Measurements from ENCODE around the gene RDH12.
A peak's percentile ranks its signal among the peaks of the same experiment; 100 is the strongest.
"Not testable (repeated sequence)": the region's sequence is repeated elsewhere in the genome, so short reads cannot be mapped to it uniquely, and the experiment has no call there.

The RDH12 gene

DNA sequence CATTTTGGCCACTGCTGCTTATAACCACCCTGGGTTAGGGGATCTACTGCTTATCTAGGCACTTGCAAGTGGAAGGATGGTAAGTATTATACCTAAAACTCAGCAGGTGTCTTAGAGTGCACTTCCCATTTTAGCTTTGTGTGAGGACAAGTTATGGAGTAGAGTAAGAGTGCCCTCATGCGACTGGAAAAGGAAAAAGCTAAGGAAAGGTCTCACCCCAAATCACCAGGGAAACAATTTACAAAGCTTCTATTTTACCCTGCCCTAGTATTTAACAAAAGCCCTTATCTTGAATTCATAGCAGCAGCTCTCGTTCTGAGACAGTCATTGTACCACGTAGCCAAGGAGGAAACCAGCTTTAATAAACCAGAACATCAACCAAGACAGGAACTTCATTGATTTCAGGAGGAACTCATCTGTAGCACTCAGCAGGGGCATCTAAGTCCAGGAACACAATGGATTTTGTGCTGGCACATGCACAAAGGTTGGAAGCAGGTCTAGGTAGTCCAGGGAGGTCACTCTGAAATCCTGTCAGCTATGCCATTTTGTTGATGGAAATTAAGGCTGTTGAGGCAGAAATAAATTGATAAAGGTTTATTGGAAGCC, 2.9 kb downstream of the RDH12 start:
- peak in 1 of 2 experiments; percentile 15 for DNase-seq (ENCODE audit: low read depth in 2 of 2)

DNA sequence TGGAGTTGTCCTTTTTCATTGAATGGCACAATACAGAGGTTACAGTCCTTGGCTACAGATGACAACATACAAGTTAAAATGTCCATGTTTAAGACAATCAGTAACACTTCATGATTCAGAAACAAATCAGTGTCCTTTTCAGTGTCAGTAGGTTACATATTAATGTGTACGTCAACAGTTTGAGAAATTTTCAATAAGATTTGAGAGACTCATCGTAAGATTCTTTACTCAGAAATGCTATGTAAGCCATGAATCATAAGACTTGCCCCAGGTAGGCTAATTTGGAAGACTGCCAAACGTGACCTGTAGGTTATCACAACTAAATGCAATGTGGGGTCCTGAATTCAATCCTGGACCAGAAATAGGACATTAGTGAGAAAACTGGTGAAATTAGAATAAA, 3.5 kb downstream of the RDH12 start:
- DNase-seq (ENCODE audit: low read depth in 2 of 2), result no peak

DNA sequence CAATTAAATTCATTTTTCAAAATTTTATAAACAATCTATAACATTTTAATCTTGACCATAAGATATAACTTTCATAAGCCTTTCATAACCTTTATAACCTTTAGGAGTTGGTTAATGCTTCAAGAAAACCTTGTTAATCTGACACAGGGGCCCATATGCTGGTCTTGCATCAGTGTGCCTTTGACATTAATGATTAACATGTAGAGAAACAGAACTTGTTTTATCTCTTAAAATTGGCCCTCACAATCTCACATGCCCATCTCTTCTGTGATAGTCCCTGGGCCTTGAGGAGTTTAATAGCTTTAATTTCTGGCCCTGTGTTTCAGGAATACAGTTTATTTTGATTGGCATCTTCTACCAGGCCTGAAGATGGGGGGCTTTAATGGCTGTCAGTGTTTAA, 7.7 kb downstream of the RDH12 start:
- not testable (repeated sequence) for DNase-seq (ENCODE audit: low read depth in 2 of 2)

DNA sequence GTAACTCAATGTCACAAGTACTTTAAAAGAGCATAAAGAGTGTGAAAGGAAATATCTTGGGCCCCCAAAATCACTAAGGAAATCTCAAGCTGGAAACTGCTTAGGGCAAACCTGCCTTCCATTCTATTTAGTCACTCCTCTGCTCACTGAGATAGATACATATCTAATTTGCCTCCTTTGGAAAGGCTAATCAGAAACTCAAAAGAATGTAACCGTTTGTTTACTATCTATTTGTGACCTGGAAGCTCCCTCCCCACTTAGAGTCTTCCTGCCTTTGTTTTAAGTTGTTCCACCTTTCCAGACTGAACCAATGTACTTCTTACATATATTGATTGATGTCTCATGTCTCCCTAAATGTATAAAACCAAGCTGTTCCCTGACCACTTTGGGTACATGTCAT, 8.1 kb downstream of the RDH12 start:
- DNase-seq (ENCODE audit: low read depth in 2 of 2), result not testable (repeated sequence)

DNA sequence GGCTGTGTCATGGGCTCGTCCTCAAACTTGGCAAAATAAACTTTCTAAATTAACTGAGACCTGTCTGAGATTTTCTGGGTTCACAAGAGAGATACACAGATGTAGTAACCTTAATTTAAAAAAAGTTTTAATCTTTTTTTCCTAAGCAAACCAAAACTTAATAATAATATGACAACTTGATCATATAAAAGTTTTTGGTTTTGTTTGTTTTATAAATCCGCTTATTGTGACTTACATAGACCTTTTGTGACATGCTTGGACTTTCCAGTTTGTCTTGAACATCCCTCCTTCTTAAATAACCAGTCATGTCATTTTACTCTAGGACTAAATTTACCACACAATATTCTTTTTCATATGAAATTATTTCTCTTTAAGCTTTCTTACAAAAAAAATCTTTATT, 8.5 kb downstream of the RDH12 start:
- DNase-seq (ENCODE audit: low read depth in 2 of 2), result no peak

DNA sequence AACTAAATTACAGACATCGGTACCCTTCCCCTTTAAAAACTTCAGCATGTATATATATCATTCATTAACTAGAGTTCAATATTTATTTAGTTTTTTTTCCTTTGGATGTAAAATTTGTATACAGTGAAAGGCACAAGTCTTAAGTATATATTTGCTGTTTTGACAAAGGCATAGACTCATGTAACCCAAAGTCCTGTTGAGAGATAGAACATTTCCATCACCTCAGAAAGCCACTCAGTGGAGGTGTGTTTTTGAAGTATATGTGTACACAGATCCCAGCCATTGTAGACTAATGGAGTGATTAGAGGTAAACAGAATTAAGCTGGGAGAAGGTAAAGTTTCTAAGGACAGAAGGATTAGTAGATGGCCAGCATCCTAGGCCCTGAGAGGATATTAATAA, 15.4 kb downstream of the RDH12 start:
- no peak for DNase-seq (ENCODE audit: low read depth in 2 of 2)

DNA sequence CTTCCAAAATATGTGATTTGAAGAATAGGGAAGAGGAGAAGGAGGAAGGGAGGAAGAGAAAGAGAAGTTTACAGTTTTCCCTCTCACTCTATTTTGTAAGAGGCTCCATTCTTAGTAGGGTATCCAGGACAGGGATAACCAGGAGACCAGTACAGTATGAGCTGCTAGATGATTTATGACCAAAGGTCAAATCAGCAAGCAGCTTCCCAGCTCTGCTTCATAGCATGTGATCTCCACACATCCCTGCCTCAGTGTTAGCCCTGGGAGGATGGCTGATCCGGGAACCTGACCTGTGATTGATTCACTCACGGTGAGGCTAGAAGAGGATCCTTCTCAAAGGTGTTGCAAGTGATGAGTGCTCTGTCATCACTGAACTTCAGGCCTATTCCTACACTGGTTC, 16.6 kb downstream of the RDH12 start:
- no peak for DNase-seq (ENCODE audit: low read depth in 2 of 2)

DNA sequence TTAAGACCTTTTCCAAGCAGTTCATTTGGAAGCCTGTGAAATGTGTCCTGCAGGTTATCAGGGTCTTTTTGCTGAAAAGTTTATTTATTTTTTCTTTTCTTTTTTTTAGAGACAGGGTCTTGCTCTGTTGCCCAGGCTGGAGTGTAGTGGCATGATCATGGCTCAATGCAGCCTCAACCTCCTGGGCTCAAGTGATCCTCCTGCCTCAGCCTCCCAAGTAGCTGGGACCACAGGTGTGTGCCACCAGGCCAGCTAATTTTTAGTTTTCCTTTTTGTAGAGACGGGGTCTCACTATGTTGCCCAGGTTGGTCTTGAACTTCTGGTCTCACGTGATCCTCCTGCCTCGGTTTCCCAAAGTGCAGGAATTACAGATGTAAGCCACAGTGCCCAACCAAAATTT, 17.7 kb downstream of the RDH12 start:
- DNase-seq (ENCODE audit: low read depth in 2 of 2), result not testable (repeated sequence)

DNA sequence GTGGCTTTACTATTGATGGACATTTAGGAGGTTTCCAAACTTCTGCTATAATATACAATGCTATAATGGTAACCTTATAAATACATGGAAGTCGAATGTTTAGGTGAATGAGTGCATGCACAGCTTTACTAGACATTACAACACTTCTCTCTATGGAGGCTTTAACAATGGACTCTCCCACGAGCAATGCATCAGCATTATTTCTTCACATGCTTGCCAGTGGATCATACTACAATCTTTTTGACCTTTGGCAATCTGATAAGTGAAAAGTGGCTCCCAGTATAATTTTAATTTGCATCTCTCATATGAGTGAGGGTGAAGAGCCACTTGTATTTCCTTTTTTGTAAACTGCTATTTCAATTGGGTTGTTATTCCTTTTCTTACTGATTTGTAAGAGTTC, 18.2 kb downstream of the RDH12 start:
- no peak for DNase-seq (ENCODE audit: low read depth in 2 of 2)

DNA sequence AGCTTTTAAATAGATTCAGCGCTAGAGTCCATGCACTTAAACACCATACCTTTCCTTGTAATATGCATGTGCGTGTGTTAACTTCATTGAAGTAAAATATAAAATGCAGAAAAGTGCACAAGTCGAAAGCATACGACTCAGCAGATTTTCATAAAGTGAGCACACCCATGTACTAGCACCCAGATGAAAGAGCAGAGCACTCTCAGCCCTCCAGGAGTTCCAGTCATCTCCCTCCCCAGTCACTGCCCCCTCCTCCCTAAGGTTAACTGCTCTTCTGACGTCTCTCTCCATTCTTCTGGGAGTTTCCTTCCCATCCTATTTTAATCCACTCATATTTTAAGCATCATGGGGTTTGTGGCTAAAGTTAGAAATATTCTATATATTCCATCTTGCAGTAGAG, 20.2 kb downstream of the RDH12 start:
- no peak for DNase-seq (ENCODE audit: low read depth in 2 of 2)

DNA sequence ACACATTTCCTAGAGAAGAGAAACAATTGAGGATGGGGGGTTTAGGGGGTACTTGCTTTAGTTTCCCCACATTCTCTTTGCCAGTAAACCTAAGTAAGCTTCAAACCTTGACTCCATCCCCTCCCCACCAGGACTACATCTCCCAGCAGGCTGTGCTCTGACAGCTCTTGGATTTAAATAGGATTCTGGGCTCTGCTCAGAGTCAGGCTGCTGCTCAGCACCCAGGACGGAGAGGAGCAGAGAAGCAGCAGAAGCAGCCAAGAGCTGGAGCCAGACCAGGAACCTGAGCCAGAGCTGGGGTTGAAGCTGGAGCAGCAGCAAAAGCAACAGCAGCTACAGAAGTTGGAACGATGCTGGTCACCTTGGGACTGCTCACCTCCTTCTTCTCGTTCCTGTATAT, 20.6 kb downstream of the RDH12 start:
- no peak for DNase-seq (ENCODE audit: low read depth in 2 of 2)

DNA sequence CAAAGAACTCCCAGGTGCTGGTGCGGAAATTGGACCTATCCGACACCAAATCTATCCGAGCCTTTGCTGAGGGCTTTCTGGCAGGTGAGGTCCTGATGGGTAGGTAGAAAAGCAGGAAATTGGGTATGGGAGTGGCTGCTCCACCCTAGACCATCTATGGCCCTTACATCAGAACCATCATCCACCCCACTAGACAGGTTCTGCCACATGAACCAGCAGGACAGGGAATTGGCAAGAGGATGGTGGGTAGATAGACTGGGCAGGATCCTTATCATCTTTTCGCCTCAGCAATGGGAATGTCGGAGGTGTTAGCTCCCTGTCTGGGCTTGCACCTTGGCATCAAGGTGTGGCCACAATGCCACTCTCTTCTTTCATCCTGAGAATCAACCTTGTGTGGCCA, 23.5 kb downstream of the RDH12 start:
- DNase-seq (ENCODE audit: low read depth in 2 of 2), result no peak

DNA sequence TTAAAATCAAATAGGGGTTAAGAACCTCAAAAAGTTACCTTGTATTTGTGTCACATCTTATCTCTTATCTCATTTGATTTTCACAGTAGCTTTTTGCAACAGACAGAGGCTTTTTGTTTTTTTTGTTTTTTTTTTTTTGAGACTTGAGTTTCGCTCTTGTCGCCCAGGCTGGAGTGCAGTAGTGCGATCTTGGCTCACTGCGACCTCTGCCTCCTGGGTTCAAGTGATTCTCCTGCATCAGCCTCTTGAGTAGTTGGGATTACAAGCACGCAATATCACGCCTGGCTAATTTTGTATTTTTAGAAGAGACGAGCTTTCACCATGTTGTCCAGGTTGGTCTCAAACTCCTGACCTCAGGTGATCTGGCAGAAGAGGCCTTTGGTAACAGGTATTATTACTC, 25.7 kb downstream of the RDH12 start:
- no peak for DNase-seq (ENCODE audit: low read depth in 2 of 2)

DNA sequence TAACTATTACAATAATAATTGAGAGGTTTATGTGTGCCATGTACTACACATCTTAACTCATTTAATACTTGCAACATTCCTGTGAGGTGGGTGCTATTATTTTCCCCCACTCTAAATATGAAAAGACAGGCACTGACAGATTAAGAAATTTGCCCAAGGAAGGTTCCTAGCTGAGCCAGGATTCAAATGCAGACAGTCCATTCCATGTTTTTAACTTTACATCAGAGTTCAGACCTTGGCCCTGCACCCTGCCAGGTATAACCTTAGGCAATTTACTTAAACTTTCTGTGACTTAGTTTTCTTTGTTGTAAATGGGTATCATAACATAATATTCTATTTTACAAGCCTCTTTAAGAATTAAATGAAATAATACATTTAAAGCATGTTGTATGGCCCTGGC, 26.6 kb downstream of the RDH12 start:
- DNase-seq (ENCODE audit: low read depth in 2 of 2), result no peak

DNA sequence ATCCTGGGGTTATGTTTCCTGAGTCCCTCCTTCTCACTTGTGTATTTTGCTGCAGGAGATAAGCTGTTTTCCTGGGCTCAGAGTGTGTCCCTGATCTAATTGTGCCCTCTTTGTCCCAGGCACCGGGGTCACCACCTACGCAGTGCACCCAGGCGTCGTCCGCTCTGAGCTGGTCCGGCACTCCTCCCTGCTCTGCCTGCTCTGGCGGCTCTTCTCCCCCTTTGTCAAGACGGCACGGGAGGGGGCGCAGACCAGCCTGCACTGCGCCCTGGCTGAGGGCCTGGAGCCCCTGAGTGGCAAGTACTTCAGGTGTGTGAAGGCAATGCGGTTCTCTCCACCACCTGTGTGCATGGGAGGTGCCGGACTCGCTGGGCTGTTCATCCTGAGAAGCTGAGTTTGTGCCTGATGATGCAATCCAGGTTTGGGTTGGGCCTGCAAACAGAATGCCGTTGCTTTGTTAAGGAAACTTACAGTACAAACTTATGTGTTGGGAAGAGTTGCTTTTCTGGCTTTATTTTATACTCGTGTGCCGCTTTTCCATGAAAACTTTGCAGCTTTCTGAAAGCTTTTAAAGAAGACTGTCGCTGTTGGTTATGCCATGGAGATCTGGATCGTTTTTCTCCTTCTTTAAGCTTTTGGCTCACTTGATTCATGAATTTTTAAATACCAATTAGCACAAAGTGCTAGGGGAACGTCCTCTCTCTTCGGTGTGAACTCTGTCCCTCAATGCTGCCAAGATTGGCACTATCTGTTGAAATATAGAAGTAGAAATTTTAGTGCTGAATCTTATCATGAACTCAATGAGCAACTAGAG, 27.6 kb downstream of the RDH12 start:
- DNase-seq (ENCODE audit: low read depth in 2 of 2), result no peak

DNA sequence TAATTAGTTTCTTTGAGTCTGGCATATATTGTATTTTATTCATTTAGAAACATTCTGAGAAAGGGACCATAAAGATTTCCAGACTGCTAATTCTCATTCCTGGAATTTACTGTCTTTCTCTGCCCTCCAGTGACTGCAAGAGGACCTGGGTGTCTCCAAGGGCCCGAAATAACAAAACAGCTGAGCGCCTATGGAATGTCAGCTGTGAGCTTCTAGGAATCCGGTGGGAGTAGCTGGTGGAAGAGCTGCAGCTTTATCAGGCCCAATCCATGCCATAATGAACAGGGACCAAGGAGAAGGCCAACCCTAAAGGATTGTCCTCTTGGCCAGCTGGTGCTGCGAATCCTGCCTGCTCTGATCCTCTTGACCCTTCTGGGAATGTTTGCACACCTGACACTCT, 31.9 kb downstream of the RDH12 start:
- no peak for DNase-seq (ENCODE audit: low read depth in 2 of 2)

DNA sequence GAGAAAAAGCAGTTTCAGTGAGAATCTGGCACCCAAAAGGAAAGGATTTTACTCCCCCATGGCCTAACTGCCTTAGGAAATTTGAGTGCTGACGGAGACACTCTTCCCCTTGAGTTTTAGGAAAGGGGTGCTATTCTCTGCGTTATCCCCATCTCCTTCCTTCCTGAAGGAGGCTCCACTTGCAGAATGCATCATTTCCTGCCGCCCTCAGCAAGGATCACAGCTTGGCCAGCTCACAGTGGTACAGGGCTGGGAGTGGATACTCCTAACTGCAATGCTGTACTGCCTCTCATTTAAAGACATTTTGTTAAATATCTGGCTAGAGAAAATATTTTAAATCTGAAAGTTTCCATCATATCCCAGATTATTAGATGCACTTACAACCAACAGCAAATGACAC, 33.0 kb downstream of the RDH12 start:
- no peak for DNase-seq (ENCODE audit: low read depth in 2 of 2)

DNA sequence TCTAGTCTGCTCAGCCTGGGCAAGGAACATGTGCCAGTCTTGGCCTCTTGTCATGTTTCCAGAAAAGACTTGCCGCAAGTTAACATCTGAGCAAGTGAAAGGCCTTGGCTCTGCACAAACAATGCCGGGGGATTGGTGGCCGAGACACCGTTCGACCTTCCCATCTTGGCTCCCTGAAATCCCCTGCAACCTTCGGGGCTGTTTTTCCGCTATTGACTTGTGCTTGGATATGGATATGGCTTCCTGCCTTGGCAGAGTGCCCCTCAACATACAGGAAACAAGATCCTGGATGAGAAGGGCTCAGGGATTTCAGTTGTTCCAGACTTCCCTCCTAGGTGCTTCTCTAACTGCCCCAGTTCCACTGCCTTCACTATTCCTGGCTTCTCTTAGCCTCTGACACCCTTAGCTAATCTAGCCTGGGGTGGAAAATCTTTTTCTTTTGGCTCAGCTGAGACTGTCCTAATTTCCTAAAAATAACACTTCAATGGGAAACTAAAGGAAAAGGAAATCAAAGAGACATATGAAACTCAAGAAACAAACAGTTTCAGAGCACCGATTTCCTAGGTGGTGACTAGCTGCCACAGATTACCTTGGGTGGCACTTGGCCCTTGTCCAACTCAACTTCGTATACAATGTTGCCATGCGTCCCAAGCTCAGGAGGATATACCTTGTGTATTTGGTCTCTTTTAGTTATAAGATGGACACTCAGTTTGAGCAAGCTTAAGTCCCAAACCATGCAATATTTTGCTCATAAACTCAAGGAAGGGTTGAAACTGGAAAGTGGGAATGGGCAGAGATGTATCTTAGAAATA, 33.9 kb downstream of the RDH12 start:
- DNase-seq (ENCODE audit: low read depth in 2 of 2), result no peak

DNA sequence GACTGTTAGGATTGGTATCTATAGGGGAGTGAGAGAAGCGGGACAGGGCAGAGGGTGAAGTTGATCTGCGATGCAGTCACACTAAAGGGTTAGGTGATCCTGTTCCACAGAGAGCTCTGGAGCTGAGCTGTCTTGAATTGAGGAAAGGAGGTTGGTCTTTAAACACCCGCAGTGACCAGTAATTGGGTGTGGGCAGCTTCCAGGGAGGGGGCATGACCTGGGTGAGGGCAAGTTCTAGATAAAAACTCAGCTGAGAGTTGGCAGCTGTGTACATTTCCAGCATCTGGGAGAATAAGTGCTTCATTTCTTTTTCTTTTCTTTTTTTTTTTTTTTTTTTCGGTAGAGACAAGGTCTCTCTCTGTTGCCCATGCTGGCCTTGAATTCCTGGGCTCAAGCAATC, 35.1 kb downstream of the RDH12 start:
- no peak for DNase-seq (ENCODE audit: low read depth in 2 of 2)

DNA sequence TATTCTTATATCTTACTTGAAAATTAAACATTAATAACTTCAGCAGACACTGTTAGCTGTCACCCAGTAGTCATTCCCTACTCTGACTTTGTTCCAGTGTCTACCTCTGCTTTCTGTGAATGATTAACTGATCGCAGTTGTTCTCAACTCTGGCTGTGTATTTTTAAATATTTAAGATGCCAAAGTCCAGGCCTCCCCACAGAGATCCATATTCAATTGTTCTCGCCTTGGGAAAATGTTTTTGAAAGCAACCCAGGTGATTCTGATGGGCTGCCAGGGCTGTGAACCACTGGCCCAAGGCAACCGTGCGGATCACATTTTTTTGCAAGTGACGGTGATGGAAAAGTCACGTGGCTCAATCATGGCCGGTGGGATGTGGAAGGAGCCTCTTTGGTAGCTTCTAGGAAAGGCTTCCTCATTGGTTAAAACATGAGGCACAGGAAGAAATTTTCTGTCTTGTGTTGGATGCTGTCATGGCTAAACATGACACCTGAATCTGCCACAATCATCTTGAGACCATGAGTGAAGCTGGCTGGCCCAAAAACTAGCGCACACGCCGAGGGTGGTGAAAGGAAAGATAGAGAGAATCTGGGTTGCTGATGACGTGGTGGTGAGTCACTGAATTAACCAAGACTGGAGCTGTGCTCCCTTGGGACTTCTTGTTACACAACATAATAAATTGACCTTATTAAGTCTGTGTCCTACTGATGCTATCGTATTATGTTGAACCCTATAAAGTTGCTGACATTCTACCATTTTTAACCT, 37.2 kb downstream of the RDH12 start:
- peak; percentile 82 to 86 for DNase-seq (ENCODE audit: low read depth in 2 of 2)

DNA sequence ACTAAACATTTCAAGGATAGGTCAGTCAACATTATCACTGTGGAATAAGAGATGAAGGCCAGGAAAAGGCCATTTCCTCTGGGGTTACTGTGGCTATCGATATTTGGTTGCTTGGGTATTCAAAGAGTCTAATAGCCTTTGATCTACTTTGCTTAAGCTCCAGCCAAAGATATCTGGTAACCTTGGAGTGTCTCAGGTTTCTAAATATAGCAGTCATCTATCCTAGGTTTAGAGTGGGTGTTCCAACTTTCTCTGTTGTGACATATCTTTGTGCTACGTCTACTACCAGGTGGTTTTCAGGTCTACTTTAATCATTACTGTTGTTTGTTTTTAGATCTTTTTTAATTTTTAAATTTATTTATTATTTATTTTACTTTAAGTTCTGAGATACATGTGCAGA, 42.4 kb downstream of the RDH12 start:
- no peak for DNase-seq (ENCODE audit: low read depth in 2 of 2)

DNA sequence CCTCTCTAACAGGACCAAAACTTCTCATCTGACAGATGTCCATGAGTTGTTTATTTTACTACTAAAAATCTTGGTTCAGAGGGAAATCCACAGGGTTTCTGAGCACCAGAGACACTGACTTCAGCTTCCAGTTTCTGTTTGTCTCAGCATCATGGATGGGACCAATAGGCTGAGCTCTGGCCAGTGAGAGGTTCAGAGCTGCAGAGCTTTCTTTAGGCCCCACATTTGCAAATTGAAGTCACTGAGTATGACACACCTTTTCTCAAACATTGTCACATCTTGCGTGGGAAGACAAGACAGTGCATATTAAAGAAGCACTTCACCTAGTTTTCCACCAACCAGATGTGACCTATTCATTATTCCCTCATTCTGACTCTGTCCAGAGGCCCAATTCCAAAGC, 45.2 kb downstream of the RDH12 start:
- DNase-seq (ENCODE audit: low read depth in 2 of 2), result no peak

Measured in fibroblast of skin of left biceps (primary cell).